ENCODE results near the gene TCF7.

DNA sequence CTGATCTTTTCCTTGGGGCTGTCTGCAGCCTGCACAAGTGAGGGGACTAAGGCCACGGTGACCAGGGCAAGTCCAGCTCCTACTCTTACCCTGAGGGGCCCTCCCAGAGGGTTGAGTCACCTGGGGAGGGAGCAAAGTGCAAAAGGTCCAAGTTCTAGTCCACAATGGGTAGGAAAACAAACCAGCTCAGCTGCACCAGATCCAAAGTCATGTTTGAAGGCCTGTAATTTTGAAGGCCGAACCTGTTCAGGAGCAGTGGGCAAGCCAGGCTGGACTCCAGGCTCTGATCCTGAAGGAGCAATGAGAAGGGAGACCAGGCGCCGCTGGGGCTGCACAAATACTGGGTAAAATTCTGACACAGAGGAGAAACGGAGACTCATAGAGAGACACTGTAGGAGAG is 15.8 kb upstream of the TCF7 start:
- TF ChIP-seq, protein P1, sequence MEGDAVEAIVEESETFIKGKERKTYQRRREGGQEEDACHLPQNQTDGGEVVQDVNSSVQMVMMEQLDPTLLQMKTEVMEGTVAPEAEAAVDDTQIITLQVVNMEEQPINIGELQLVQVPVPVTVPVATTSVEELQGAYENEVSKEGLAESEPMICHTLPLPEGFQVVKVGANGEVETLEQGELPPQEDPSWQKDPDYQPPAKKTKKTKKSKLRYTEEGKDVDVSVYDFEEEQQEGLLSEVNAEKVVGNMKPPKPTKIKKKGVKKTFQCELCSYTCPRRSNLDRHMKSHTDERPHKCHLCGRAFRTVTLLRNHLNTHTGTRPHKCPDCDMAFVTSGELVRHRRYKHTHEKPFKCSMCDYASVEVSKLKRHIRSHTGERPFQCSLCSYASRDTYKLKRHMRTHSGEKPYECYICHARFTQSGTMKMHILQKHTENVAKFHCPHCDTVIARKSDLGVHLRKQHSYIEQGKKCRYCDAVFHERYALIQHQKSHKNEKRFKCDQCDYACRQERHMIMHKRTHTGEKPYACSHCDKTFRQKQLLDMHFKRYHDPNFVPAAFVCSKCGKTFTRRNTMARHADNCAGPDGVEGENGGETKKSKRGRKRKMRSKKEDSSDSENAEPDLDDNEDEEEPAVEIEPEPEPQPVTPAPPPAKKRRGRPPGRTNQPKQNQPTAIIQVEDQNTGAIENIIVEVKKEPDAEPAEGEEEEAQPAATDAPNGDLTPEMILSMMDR (conservative IDR thresholded peaks at IDR 0.05) = no peak
- TF ChIP-seq ZFX (IDR thresholded peaks at IDR 0.05) = no peak

Data from C4-2B (cell line).